Thyroid gland (tissue), 4 donors: ENCODE measurements around the gene BORCS6. TPM values are rescaled to one million over a fixed set of nuclear protein-coding genes. Genes with fewer than 3 reads are reported as not detected.
A peak's percentile ranks its signal among the peaks of the same experiment; 100 is the strongest.

Source experiments
- DNase-seq, 2 donors: peaks; one replicate each; pipeline ENCODE4 v3.0.0-alpha.2; 2019
- H3K27ac ChIP-seq, 3 donors: fragments of 200-600 bp; sonication (generic); 1 replicate in 2 of 3; 2 replicates in 1 of 3; pipeline ENCODE4 v1.5.1; 2016 to 2019; ENCODE audit warnings: mild to moderate bottlenecking in 1 of 3, moderate library complexity in 1 of 3
- H3K27me3 ChIP-seq: fragments of 200-600 bp; sonication (generic); one replicate; pipeline ENCODE4 v1.5.1; 2019
- H3K36me3 ChIP-seq, 2 donors: fragments of 200-600 bp; sonication (generic); one replicate each; pipeline ENCODE4 v1.5.1; 2016 to 2019
- H3K4me1 ChIP-seq, 2 donors: fragments of 200-600 bp; sonication (generic); one replicate each; pipeline ENCODE4 v1.5.1; 2017 to 2019
- H3K4me3 ChIP-seq, 3 donors: fragments of 200-600 bp; sonication (generic); replicated peaks in 1 of 3; 1 replicate in 2 of 3; 2 replicates in 1 of 3; pipeline ENCODE4 v1.5.1; 2016; ENCODE audit warnings: mild to moderate bottlenecking in 1 of 3
- H3K9me3 ChIP-seq: fragments of 200-600 bp; sonication (generic); one replicate; pipeline ENCODE4 v1.5.1; 2017
- POLR2A ChIP-seq, 2 donors: fragments of 450-650 bp; IDR thresholded peaks; one replicate each; pipeline ENCODE4 v1.6.1; 2017; ENCODE audit warnings: antibody characterized with exemption in 2 of 2, mild to moderate bottlenecking in 2 of 2, moderate library complexity in 1 of 2
- WGBS, 2 donors: methylation state at CpG; one replicate each; pipeline ENCODE4 v1.1.5; 2017; 5-methylcytosine and 5-hydroxymethylcytosine counted together
- intact Hi-C: fragments of 100-400 bp; cut with DNase I; formaldehyde crosslinking; loops from one replicate; pipeline ENCODE4 v1.15.1; 2023
- total RNA-seq, 4 donors: library from RNA; depleted of rRNA; stranded (reverse); fragments of >200 nt; gene quantifications; one replicate each; pipeline ENCODE4 v1.2.3, GENCODE V29; 2016
- TF ChIP-seq, protein P1 (sequence below), 6 experiments: fragments of 200-600 bp in 3 of 6; fragments of 450-650 bp in 3 of 6; sonication (generic) in 3 of 6; IDR thresholded peaks; one replicate each; pipeline ENCODE4 v1.5.1; 2016 to 2019; ENCODE audit warnings: antibody characterized with exemption in 6 of 6, mild to moderate bottlenecking in 2 of 6, inconsistent platforms in 1 of 6, moderate library complexity in 1 of 6

Gene BORCS6
- total RNA-seq, 4 donors from 2014 or later, result 7.7 to 17.0 (median 15.5) TPM

- no peak for DNase-seq
- intact Hi-C loops, result no loop called here
- peaks cover 0 to 13% of the 10 kb centered on the region in 2 donors for H3K36me3 ChIP-seq
- H3K4me1 ChIP-seq, result peaks cover 35 to 64% of the 10 kb centered on the region in 2 donors
- no peak overlapping the region for H3K4me3 ChIP-seq
- no peaks in the 10 kb centered on the region for H3K27me3 ChIP-seq
- peak overlapping the region; percentile 34 to 100 (median 98) for H3K27ac ChIP-seq
- TF ChIP-seq, protein P1, sequence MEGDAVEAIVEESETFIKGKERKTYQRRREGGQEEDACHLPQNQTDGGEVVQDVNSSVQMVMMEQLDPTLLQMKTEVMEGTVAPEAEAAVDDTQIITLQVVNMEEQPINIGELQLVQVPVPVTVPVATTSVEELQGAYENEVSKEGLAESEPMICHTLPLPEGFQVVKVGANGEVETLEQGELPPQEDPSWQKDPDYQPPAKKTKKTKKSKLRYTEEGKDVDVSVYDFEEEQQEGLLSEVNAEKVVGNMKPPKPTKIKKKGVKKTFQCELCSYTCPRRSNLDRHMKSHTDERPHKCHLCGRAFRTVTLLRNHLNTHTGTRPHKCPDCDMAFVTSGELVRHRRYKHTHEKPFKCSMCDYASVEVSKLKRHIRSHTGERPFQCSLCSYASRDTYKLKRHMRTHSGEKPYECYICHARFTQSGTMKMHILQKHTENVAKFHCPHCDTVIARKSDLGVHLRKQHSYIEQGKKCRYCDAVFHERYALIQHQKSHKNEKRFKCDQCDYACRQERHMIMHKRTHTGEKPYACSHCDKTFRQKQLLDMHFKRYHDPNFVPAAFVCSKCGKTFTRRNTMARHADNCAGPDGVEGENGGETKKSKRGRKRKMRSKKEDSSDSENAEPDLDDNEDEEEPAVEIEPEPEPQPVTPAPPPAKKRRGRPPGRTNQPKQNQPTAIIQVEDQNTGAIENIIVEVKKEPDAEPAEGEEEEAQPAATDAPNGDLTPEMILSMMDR (IDR thresholded peaks at IDR 0.05), result no peak
- no peak for TF ChIP-seq POLR2A (IDR thresholded peaks at IDR 0.05)
- 61 to 62% methylated on average over 5 of the region's 5 CpGs for WGBS, 2 donors
- H3K9me3 ChIP-seq, result no peaks in the 10 kb centered on the region
These were observed 29.2 kb downstream of the BORCS6 start for GRCh38 chr17:8160741-8161221.

GRCh38 chr17:8160224-8160577 is 29.8 kb downstream of the BORCS6 start:
- peaks cover 0 to 13% of the 10 kb centered on the region in 2 donors for H3K36me3 ChIP-seq
- TF ChIP-seq, protein P1 (IDR thresholded peaks at IDR 0.05), result no peak
- no peak for TF ChIP-seq POLR2A (IDR thresholded peaks at IDR 0.05)
- no peak for DNase-seq
- intact Hi-C loops, result no loop called here
- no peaks in the 10 kb centered on the region for H3K27me3 ChIP-seq
- no peaks in the 10 kb centered on the region for H3K9me3 ChIP-seq
- H3K4me1 ChIP-seq, result peaks cover 35 to 64% of the 10 kb centered on the region in 2 donors
- no peak overlapping the region for H3K4me3 ChIP-seq
- 71% methylated on average over 4 of the region's 4 CpGs for WGBS, 2 donors
- peak overlapping the region in 2 of 3 donors; percentile 98 to 100 for H3K27ac ChIP-seq

DNA sequence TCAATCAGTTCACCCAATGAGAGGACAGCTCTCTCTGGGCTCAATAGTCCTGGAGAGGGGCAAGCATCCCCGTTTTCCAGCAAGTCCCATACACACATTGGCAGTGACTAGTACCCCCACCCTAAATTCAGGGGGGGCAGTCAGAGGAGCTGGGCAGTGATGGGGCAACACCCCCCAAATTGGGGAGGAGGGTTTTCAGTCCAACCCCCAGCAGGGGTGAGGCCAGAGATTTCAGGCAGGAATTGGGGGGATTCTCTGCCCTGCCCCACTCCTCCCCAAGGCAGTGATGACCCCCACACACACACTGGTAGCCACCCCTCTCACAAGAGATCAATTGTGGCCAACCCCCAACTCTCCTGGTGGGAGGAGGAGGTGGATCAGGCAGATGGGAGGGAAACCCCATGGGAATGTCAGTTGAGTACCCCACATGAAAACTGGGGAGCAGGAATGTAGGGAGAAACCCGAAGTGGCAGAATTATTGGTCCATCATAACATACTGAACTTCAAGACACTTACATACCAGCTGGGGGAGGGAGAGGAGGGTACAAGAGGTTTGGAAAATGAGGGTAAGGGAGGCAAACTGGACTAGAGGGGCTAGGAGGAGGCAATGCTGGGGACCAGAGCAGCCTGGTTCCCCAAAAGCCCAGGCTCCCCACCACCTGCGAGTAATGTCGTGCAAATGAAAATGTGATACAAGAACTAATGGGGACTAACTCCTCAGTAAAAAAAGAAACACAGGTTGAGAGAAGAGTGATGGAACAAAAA is 30.3 kb downstream of the BORCS6 start:
- DNase-seq, result no peak
- no peak for TF ChIP-seq POLR2A (IDR thresholded peaks at IDR 0.05)
- TF ChIP-seq, protein P1 (IDR thresholded peaks at IDR 0.05), result no peak
- intact Hi-C loops, result no loop called here
- Histone ChIP-seq H3K27ac (peak overlapping the region in 2 of 3 donors; percentile 98 to 100), H3K4me1 (peaks cover 33 to 61% of the 10 kb centered on the region in 2 donors), H3K27me3 (no peaks in the 10 kb centered on the region), H3K36me3 (peaks cover 0 to 13% of the 10 kb centered on the region in 2 donors), H3K4me3 (no peak overlapping the region), H3K9me3 (no peaks in the 10 kb centered on the region)
- 78 to 84% methylated on average over 4 of the region's 4 CpGs for WGBS, 2 donors

- WGBS, 2 donors, result 62 to 64% methylated on average over 3 of the region's 3 CpGs
- Histone ChIP-seq H3K9me3 (no peaks in the 10 kb centered on the region), H3K27me3 (no peaks in the 10 kb centered on the region), H3K27ac (peak overlapping the region; percentile 23 to 100 (median 98)), H3K4me1 (peaks cover 27 to 55% of the 10 kb centered on the region in 2 donors), H3K4me3 (no peak overlapping the region), H3K36me3 (peaks cover 0 to 13% of the 10 kb centered on the region in 2 donors)
- DNase-seq, result no peak
- intact Hi-C loops, result no loop called here
- TF ChIP-seq, protein P1 (IDR thresholded peaks at IDR 0.05), result no peak
- no peak for TF ChIP-seq POLR2A (IDR thresholded peaks at IDR 0.05)
These were observed 31.0 kb downstream of the BORCS6 start for GRCh38 chr17:8159032-8159400.
